ENCODE data around the gene CHST11. TPM values are rescaled to one million over a fixed set of nuclear protein-coding genes. Genes with fewer than 3 reads are reported as not detected.
"Not testable (repeated sequence)": the region's sequence is repeated elsewhere in the genome, so short reads cannot be mapped to it uniquely, and the experiment has no call there.

Gene CHST11
- total RNA-seq, 2 donors from 2014 or later, result 4.6 to 14.5 TPM

DNA sequence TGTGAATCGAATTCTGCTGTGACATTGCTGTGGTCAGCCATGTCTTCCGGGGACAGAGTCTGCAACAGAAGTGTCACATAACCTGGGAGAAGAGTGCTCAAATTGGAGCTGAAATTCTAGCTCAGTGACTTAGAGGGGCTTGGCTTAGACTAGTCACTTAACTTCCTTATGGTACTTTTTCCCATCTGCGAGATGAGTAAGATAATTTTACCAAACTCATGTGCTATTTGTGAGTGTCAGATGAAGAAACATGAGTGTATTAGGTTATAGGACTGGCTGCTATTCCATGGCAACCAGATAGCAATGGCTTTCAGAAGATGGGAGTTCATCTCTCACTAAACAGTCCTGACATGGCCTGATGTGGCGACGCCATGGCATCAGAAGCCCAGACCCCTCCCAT is 104.1 kb downstream of the CHST11 start:
- no peak overlapping the region for H3K27ac ChIP-seq
- H3K4me1 ChIP-seq, result no peaks in the 10 kb centered on the region
- 83 to 90% methylated on average over 5 of the region's 5 CpGs for WGBS, 2 donors
- no peaks in the 10 kb centered on the region for H3K36me3 ChIP-seq (replicated peaks in 1 of 2; ENCODE audit: insufficient read depth in 1 of 2, low read depth in 2 of 2)
- DNase-seq (no peak), ATAC-seq (no peak)
- TF ChIP-seq, protein P1, sequence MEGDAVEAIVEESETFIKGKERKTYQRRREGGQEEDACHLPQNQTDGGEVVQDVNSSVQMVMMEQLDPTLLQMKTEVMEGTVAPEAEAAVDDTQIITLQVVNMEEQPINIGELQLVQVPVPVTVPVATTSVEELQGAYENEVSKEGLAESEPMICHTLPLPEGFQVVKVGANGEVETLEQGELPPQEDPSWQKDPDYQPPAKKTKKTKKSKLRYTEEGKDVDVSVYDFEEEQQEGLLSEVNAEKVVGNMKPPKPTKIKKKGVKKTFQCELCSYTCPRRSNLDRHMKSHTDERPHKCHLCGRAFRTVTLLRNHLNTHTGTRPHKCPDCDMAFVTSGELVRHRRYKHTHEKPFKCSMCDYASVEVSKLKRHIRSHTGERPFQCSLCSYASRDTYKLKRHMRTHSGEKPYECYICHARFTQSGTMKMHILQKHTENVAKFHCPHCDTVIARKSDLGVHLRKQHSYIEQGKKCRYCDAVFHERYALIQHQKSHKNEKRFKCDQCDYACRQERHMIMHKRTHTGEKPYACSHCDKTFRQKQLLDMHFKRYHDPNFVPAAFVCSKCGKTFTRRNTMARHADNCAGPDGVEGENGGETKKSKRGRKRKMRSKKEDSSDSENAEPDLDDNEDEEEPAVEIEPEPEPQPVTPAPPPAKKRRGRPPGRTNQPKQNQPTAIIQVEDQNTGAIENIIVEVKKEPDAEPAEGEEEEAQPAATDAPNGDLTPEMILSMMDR (IDR thresholded peaks at IDR 0.05), result no peak
- no peak for TF ChIP-seq POLR2A (IDR thresholded peaks at IDR 0.05)
- H3K9me3 ChIP-seq, result no peaks in the 10 kb centered on the region
- H3K27me3 ChIP-seq, result no peaks in the 10 kb centered on the region
- H3K4me3 ChIP-seq, result no peak overlapping the region
- intact Hi-C loops (cut with DNase I), result no loop called here

DNA sequence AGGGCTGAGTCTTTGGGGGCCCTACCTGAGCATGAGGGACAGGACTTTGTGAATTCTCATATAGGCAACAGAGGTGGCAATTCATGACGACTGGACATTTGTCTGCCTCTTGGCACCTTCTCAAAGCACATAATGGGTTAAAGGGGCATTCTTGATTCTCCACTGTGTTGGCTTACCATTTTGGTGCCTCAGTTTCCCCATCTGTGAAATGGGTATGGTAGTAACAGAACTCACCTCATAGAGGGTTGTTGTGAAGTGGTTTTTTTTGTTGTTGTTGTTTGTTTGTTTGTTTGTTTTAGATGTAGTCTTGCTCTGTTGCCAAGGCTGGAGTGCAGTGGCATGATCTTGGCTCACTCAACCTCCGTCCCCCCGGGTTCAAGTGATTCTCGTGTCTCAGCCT is 106.0 kb downstream of the CHST11 start:
- H3K27me3 ChIP-seq, result no peaks in the 10 kb centered on the region
- 92 to 95% methylated on average over 4 of the region's 4 CpGs for WGBS, 2 donors
- ATAC-seq (no peak), DNase-seq (no peak)
- no peaks in the 10 kb centered on the region for H3K36me3 ChIP-seq (replicated peaks in 1 of 2; ENCODE audit: insufficient read depth in 1 of 2, low read depth in 2 of 2)
- intact Hi-C loops (cut with DNase I), result no loop called here
- no peak overlapping the region for H3K4me3 ChIP-seq
- H3K4me1 ChIP-seq, result no peaks in the 10 kb centered on the region
- TF ChIP-seq, protein P1 (IDR thresholded peaks at IDR 0.05), result no peak
- TF ChIP-seq POLR2A (IDR thresholded peaks at IDR 0.05), result no peak
- no peaks in the 10 kb centered on the region for H3K9me3 ChIP-seq
- no peak overlapping the region for H3K27ac ChIP-seq

DNA sequence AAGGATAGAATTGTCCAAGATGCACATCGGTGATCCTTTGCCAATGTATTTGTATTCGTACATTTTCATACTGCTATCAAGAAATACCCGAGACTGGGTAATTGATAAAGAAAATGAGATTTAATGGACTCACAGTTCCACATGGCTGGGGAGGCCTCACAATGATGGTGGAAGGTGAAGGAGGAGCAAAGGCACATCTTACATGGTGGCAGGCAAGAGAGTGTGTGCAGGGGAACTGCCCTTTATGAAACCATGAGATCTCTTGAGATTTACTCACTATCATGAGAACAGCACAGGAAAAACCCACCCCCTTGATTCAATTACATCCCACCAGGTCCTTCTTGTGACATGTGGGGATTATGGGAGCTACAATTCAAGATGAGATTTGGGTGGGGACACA is 107.9 kb downstream of the CHST11 start:
- ATAC-seq; H3K4me1 ChIP-seq; H3K4me3 ChIP-seq; DNase-seq; H3K9me3 ChIP-seq; H3K36me3 ChIP-seq (replicated peaks in 1 of 2; ENCODE audit: insufficient read depth in 1 of 2, low read depth in 2 of 2); H3K27ac ChIP-seq; intact Hi-C loops (cut with DNase I); H3K27me3 ChIP-seq: not testable (repeated sequence)
- 67 to 76% methylated on average over 3 of the region's 3 CpGs for WGBS, 2 donors

DNA sequence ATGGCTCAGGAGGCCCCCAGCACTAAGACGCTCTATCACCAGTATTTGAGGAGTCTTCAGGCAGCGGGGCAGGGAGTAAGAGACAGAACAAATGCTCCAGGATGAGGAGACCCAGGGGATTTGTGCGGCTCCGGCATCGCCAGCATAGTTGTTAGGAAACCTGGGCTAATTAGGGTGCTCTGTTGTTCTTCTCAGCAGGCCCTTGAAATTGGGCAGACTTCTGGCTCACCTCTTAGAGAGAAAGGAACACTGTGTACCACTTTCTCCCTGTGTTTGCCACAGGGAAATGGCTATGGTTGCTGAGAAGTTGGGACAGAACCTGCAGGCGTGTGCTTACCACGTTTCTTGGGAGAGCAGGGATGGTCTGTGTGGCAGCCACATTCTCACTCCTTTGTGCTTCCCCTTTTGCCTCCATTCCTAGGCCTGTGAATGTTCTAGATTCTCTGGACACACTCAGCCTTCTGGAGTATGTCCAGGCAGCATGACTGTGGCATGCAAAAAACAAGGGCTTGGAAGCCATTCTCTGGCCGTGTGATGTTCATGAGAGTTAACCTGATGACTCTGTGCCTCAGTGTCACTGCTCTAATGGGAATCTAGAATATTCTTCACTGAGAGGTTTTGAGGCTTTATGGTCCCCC is 109.0 kb downstream of the CHST11 start:
- no peaks in the 10 kb centered on the region for H3K27me3 ChIP-seq
- H3K4me3 ChIP-seq, result no peak overlapping the region
- no peaks in the 10 kb centered on the region for H3K36me3 ChIP-seq (replicated peaks in 1 of 2; ENCODE audit: insufficient read depth in 1 of 2, low read depth in 2 of 2)
- no peak overlapping the region for H3K27ac ChIP-seq
- ATAC-seq (no peak), DNase-seq (no peak)
- intact Hi-C loops (cut with DNase I), result no loop called here
- TF ChIP-seq, protein P1 (IDR thresholded peaks at IDR 0.05), result no peak
- TF ChIP-seq POLR2A (IDR thresholded peaks at IDR 0.05), result no peak
- no peaks in the 10 kb centered on the region for H3K4me1 ChIP-seq
- WGBS, 2 donors, result 82 to 92% methylated on average over 8 of the region's 8 CpGs
- H3K9me3 ChIP-seq, result no peaks in the 10 kb centered on the region

DNA sequence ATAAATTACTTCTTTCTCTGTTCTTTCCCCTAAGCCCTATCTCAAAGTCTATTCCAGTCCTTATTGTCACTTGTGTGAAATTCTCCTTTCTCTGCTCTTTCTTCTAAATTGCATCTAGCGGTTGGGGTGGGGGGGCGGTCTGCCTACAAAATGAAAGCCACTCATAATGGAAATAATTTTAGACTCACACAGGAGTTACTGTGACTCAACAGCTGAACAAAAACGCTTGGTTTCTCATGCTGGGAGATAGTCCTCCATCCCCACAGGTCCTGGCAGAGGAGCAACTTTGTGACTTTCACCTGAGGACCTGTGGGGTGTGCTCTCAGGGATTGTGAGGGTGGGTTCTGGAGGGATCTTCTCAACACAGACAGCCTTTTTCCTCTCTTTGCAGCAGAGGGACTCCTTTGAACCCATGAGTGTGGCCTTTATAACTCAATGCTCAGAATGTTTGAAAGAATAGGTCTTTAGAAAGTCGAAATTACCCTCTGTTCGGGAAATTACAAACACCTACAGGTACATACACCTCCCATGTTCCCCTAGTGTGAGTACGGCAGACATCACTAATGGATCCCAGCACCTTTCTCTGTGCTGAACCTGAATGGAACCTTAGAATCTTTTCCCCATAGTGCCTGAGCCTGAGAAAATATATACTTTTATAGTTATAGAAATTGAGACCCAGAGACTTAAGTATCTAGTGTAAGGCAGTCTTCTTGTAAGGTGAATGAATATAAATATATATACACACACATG is 109.7 kb downstream of the CHST11 start:
- 87 to 94% methylated on average over 6 of the region's 6 CpGs for WGBS, 2 donors
- DNase-seq, result no peak

More for the DNA sequence above, 109.7 kb downstream of the CHST11 start:
- ATAC-seq, result no peak
- Histone ChIP-seq H3K27ac (no peak overlapping the region), H3K36me3 (replicated peaks in 1 of 2; ENCODE audit: insufficient read depth in 1 of 2, low read depth in 2 of 2) (no peaks in the 10 kb centered on the region), H3K27me3 (no peaks in the 10 kb centered on the region), H3K4me1 (no peaks in the 10 kb centered on the region), H3K4me3 (no peak overlapping the region), H3K9me3 (no peaks in the 10 kb centered on the region)
- intact Hi-C loops (cut with DNase I), result no loop called here
- TF ChIP-seq, protein P1 (IDR thresholded peaks at IDR 0.05), result no peak
- TF ChIP-seq POLR2A (IDR thresholded peaks at IDR 0.05), result no peak
